GM18519 (cell line): Measurements from ENCODE around the gene HOXC13.

ENCODE experiments used
- ATAC-seq: cut with Tn5 transposase; IDR thresholded peaks from one replicate; pipeline ENCODE4 v1.9.1; 2021; ENCODE audit warnings: mild to moderate bottlenecking, moderate library complexity; ENCODE audit not compliant: unreplicated experiment, low FRiP score

HOXC13 gene

DNA sequence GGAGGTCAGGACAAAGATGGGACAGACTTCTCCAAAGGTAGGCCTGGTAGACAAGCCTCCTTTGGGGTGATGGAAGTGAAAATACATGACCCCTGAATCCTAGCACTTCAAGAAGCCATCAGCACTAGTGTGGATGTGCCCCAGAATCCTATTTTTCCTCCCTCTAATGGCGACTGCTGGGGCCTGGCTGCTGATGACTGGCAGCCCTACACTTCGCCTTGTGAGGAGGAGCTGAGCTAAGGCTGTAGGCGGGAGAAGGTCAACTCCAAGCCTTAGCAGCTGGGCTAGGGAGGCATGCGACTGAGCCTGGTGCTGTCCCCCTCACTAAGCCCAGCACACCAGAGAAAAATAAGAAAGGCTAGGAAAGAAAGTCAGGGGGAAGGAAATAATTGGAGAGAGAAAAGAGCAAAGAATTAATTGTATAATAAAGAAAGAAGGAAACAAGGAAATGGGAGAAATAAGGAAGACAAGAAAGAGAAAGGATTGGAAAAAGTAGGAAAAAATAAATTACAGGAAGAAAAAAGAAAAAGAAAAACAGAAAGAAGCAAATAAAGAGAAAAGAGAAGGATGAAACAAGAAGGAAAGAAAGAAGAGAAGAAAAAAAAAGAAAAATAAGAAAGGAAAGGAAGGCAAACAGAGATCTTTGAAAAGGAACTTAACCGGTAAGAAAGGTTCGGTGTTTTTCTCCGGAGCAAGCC, 41.6 kb downstream of the HOXC13 start:
- no peak for ATAC-seq

DNA sequence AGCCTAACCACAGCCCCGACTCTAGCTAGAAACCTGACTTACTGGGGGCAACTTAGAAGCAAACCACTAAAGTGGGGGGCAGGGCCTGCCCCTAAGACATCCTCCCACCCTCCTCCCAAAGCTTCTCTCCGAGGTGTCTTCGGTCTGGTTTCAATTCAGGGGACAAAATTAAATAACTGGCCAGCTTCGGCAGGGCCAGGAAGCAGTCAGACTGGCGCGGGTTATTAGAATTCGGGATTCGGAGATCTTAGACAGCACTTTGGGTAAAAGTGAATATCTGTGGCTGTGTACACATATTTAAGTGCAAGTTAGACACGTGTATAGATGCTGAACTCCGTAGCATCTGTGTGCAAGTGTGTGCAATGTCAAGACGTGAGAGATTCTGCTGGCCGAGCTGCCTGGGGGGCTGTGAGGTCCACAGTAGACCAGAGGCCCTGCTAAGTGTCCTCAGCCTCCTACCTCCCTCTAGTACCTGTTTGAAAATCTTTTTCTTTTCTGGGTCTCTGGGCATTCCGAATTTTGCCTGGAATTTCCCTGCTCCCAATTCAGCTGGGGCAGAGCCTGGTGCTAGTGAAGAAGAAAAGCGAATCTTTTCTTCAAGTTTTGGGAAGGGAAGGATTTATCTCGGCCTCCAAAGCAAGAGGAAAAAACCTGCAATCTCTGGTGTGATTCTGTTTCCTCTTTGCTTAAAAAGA, 42.3 kb downstream of the HOXC13 start:
- ATAC-seq = no peak

DNA sequence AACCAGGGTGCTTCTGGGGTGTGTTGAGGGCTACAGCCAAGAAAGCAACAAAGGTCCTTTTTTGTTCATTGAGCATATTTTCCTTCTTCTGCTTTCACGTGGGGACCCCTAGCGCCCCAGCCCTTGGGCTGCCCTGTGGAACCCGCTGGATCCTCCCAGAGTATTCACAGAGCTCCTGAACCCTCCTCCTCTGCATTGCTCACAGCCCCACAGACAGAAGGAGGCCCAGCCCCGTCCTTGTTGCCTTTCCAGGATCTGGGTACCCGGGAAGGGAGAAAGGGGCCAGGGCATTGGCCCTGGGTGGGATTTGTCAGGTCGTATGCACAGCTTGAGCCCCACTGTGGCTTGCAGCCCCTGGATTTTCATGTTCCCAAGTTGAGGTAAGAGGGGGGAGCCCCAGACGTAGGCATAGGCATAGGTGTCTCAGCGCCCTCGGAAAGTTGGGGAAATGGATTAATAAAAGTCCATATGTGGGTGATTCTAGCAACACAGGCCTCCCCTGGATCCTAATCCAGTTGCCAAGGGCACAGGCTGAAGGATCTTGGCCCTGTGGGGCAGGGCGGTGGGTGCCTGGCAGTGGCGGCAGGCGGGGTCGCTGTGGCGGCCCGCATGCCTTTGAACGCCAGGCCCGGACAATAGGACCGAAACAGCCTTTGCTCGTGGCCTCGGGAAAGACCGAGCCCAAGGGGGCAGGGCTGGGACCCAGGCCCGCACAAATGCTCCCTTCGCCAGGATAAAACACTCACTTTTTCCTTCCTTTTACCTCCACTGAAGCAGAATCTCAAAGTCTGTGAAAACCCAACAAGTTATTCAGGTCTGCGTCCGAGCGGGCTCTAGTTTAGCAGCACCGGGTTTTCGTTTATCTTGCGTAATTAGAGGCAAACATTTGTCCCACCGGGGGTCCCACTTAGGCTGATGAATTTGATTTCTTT, 43.3 kb downstream of the HOXC13 start:
- ATAC-seq = no peak

DNA sequence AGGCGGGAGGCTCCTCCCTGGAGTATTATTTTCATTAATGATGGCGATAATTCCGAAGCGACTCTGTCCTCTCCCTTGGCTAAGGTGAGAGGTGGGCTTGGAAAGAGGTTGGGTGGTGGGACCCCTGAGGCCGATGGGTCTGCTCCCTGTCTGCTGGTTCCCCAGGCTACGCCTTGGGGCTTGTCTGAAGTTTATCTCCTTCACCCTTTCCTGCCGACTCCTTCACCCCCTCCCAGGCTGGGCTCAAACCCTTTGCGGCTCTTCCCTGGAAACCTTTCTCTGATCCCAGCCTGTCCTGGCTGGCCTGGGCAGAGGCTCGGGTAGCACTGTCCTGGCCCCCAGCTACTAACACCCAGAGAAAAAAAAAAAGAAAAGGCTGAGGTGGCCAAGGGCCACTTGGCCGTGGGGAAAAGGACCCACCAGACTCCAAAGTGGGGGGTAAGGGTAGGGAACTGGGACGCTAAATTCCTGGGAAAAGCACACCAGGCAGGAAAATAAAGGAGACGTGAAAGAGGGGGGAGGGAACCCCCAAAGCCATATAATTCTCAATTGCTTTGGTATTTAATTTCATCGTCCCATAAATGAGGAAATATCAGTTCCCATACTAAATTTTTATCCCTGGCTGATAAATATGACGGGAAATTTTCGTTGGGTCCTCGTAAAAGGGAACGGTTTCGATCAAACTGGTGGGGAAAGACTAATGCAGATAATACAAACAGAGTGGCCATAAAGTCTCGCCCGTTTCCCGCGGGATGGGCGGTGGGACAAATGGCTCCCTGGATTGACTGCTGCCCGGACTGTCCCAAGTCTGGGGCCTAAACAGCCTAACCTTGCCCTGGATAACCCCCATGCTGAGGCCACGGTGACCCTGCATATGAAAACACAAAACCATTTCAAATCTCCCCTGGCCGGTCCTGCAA, 44.3 kb downstream of the HOXC13 start:
- ATAC-seq = no peak

DNA sequence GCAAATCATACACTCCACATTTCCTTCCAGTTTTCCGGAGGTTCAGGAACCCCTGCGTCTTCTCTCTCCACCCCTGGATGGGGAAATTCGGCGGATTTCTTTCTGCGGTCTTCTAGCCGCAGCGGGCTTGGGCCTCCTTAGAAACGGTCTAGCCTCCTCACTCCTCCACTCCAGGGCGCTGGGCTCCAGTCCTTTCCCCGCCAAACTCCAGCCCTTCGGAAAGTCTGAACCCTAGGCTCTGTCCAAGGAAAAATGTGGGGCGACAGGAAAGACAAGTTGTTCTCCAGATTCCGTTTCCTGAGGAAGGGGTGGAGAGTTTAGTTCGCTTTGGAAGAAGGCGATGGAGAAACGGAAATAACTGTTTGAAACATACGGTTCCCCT, 44.9 kb downstream of the HOXC13 start:
- ATAC-seq = no peak

DNA sequence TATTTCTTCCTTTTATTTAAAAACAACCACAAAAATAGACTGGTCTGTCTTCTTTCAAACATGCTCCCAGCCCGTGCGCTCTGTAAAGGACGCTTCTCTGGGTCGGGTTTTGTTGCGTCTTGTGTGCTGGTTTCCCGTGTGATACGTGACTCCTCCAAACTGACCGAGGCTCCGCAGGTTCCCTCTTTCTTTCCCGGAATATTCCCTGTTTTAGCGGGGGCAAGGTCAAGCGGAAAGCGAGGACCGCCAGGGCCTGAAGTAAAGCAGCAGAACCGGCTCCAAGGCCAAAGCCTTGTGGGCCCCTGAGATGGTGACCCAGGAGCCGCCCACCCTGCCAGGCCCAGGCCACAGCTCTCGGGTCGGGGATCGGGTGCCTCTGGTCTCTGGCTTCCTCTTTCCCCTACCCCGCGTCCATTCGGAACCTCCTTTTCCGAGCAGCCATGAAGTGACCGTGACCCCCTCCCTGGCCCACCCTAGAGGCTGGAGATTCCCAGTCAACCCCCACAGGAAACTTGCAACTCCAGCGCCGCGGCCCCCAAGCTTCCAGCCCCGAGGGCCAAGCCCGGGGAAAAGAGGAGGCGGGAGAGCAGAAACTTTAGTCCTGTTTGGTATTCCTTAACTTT, 45.4 kb downstream of the HOXC13 start:
- ATAC-seq = no peak

DNA sequence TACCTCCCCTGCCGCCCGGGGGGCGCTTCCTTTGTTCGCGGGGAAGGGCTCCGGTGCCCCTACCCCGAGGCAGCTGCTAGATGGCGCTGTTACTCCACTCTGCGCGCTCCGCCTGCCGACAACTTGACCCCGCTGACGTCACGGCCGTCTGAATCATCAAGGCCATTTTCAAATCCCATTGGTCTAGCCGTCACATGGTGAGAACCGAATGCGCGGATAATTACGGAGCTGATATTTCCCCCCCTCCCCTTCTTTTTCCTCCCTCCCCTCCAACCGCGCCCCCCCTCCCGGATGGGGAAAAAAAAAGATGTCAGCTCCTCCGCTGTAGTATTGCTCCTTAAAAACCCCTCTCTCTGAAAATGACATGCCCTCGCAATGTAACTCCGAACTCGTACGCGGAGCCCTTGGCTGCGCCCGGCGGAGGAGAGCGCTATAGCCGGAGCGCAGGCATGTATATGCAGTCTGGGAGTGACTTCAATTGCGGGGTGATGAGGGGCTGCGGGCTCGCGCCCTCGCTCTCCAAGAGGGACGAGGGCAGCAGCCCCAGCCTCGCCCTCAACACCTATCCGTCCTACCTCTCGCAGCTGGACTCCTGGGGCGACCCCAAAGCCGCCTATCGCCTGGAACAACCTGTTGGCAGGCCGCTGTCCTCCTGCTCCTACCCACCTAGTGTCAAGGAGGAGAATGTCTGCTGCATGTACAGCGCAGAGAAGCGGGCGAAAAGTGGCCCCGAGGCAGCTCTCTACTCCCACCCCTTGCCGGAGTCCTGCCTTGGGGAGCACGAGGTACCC, 46.5 kb downstream of the HOXC13 start, which contains the start of gene HOXC10:
TSS of gene HOXC10 (plus strand) at position 246 of the 791 bp plus-strand sequence. CDS start at position 360, 114 bp downstream.
- no peak for ATAC-seq

DNA sequence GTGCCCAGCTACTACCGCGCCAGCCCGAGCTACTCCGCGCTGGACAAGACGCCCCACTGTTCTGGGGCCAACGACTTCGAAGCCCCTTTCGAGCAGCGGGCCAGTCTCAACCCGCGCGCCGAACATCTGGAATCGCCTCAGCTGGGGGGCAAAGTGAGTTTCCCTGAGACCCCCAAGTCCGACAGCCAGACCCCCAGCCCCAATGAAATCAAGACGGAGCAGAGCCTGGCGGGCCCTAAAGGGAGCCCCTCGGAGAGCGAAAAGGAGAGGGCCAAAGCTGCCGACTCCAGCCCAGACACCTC, 47.0 kb downstream of the HOXC13 start:
- no peak for ATAC-seq

DNA sequence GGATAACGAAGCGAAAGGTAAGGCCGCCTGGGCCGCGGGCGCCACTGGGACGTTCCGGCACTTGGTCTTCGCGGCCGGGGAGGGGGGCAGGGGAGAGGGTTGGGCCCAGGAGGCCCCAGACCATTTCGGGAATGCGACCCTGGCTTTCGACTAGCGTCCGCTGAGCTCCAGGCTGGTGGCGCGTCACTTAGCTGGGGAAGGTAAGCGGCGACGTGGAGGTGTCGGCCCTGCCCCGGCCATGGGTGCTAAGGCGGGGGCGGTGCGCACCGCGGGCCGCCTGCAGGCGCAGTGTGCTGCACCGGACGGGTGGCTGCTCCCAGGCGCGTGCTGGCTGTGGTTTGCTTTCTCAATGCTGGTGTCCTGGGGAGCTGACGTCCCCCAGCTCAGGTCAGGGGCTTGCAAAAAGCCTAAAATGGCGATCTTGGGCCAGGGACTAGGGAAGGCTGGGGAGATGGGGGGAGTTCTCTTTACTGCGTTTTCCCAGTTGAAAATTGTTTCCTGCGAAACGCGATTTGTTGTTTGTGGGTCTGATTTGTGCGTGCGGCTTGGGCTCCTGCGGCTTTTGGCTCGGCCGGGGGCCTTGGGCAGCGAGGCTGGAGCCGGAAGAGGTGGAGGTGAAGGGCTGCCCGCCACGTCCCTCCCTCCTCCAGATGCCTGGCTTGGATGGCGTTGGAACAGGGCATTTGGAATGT, 47.5 kb downstream of the HOXC13 start:
- no peak for ATAC-seq

DNA sequence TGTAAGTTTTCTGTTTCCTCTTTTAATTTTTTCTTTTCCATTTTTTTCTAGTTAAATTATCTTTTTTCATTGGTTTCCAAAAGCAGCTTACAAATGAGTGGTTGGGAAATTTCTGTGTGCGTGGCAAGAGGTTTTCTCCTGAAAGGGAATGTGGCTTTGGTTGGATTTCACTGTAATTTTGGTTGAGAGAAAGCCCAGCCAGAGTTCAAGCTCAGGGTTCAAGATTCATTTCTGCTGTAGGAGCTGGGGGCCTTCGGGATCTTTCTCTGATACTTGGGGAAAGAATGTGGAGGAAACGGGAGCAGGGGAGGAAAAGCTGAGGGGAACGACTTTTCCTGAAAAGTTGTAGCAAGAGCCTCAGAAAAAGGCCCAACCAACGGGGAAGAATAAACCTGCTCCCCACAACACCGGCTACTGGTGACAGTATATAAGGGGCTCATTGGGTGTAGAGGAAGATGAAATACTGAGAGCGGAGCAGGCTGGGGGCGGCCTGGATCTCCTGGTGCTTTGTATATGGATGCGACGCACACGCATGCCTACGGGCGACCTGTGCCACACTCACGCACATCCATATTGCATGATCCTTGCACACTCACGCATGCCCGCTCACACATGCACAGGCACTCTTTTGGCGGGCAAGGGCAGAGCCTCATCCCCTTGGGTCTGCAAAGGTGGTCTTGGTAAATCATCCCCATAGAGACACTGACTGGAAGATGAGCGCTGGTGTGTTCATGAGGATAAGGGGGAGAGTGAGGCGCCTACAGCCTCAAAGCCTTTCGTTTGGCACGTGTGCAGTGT, 48.3 kb downstream of the HOXC13 start:
- no peak for ATAC-seq

DNA sequence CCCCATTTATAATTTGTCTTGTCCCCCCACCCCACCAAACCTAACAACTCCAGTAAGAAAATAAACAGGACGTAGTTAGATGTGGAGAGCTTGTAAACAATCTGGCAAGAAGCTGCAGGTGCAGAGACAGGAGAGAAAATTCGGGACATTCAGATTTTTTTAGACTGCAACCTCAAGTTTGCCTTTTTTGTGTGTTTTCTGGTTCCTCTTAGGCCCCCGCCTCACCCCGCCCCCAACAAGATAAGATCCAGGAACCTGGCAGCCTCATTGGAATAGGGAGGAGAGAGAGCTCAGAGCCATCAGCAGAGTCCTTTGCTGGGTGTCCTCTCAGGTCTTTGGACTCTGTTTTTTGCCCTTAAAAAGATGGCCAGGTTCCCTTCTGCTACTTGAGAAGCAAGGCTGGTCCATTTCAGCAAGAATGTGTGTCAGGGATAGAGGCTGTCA, 49.2 kb downstream of the HOXC13 start:
- ATAC-seq = no peak

DNA sequence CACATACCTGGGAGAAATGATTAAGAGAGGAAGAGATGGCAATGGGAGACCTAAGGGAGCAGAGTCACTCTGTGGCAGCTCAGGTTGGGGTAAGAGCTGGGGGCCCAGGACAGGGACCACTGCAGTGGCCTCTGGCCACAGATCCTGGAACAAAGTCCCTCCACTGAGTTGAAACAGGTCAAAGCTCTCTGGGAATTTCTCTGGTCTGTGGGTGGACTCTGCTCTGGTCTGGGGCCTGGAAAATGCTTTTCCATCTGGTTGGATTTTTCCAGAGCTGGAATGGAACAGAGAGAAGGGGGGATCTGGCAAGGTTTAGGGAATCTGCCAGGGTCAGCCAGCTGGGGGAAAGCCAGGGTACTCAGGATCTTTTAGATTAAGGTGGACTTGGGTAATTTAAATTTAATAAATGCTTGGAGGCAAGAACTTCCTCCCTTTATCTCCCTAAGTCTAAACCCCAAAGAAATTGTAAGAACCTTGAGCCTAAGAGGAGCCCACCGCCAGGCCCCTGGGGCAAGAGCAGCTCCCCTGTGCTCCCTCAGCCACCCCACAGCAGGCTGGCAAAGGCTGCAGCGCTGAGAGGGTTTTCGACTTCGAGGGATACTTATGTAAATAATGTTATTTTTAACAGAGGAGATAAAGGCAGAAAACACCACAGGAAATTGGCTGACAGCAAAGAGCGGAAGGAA, 50.1 kb downstream of the HOXC13 start:
- ATAC-seq = no peak

DNA sequence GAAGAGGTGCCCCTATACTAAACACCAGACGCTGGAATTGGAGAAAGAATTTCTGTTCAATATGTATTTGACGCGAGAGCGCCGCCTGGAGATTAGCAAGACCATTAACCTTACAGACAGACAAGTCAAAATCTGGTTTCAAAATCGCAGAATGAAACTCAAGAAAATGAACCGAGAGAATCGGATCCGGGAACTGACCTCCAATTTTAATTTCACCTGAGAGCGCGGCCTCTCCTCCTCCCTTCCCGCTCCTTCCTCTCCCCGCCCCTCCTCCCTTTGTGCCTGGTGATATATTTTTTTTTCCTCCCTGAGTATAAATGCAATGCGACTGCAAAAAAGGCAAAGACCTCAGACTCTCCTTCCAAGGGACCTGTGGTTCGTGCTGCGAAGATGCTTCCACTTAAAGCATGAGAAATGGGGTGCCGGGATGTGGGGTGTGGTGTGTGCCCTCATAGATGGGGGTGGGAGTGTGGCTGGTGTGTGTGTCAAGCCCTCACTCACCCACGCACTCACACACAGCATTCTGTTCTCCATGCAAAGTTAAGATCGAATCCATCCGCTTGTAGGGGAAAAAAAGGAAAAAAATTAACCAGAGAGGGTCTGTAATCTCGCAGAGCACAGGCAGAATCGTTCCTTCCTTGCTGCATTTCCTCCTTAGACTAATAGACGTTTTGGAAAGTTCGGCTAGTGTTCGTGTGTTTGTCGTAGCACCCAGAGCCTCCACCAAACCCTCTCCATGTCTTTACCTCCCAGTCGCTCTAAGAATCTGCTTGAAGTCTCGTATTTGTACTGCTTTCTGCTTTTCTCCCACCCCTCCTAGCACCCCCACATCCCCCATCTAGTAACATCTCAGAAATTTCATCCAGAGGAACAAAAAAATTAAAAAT, 50.8 kb downstream of the HOXC13 start:
- no peak for ATAC-seq

DNA sequence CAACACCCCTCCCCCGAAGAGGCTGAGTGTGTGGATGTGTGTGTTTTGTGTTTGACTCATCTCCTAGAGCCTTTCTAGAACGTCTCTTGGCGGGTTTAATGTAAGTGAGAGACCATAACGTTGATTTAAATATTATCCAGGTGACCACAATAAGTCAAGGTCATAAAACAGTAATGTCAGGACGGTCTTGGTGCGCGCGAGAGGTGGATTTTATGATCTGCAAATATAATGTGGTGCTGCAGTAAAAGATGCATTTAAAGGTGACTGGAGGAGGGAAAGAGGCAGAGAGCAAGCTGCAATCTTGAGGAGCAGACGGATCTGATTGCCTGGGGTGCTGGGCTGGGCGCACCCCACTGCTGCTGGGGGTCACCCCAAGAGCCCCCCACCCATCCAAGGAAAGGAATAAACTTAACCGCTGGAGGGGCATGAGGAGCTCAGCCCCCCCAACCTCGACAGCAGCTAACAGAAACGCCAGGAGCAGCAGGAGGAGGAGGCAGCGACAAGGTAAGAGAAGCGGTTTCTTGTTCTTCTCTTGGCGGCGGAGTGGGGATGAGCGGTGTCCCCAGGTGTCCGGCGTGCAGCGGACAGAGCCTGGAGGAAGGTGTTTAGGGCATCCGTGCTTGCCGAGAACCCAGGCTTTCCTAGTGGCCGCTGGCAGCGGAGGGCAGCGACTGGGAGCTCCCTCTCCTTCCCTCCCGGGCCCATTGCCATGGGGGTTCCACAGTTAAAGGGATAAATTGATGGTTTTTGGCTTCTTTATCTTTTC, 51.9 kb downstream of the HOXC13 start:
- no peak for ATAC-seq

DNA sequence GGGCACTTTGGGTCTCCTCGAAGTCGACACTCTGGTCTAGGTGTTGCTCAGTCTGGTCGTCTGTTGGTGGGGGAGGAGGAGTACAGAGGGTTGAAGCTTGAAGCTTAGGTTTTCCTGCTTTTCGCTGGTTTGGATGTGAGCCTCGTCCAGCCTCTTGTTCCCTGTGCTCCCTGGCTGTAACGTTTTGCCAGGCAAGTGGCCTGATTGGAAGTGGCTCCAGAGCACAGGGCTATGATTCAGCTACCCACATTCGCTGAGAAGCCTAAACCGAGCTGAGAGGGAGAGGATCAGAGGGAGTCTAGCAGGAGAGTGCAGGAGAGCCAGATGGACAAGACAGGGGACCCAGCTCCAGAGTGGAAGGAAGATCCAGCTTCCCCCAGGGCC, 52.4 kb downstream of the HOXC13 start:
- no peak for ATAC-seq
